Activated naive CD4-positive, alpha-beta T cell treated with anti-CD3 and anti-CD28 coated beads, Interleukin-2, amount 50 U/mL, for 24 hours (primary cell): ENCODE data around the gene RNF225.

Source experiments
- H3K27ac Mint-ChIP-seq: one replicate; pipeline ENCODE4 v1.8.0; 2021; ENCODE audit warnings: mild to moderate bottlenecking, mixed read lengths
- H3K27me3 Mint-ChIP-seq: one replicate; pipeline ENCODE4 v1.8.0; 2021; ENCODE audit warnings: mixed read lengths
- H3K36me3 Mint-ChIP-seq: one replicate; pipeline ENCODE4 v1.8.0; 2021; ENCODE audit warnings: mixed read lengths
- H3K4me1 Mint-ChIP-seq: one replicate; pipeline ENCODE4 v1.8.0; 2021; ENCODE audit warnings: mixed read lengths
- H3K4me3 Mint-ChIP-seq: one replicate; pipeline ENCODE4 v1.8.0; 2021; ENCODE audit warnings: mild to moderate bottlenecking, mixed read lengths
- H3K9me3 Mint-ChIP-seq: one replicate; pipeline ENCODE4 v1.8.0; 2021; ENCODE audit warnings: mixed read lengths

The RNF225 gene

DNA sequence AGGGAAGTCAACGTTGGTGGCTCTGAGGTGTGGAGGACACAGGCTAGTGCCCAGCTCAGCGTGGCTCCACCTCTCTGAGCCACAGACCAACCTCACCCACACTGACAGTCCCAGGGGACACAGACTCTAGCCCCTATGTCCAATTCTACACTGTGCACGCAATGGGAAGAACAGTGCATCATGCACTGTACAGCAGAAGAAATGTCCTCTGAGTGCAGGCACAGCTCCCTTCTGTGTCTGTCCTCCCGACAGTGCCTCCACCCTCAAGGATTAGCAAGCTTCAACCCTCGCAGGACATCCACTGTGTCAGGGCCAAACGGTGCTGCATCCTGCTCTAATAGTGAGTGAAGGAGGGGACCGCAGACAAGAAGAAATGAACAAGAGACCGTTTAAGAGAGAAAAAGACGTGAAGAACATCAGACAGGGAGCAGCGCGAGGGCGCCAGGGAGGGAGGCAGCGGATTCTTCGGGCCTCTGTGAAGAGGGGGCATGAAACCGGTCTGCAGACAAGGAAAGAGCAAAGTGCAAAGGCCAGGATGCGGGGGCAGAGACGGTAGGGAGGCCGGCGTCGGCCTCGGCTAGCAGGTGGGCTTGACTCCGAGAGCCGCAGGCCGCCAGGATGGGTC, 15.3 kb upstream of the RNF225 start:
- H3K9me3 Mint-ChIP-seq, result no peaks in the 10 kb centered on the region
- H3K36me3 Mint-ChIP-seq, result no peaks in the 10 kb centered on the region
- peak overlapping the region; percentile 95 for H3K4me3 Mint-ChIP-seq
- H3K27ac Mint-ChIP-seq, result peak overlapping the region; percentile 97
- peaks cover 20% of the 10 kb centered on the region for H3K4me1 Mint-ChIP-seq
- H3K27me3 Mint-ChIP-seq, result no peaks in the 10 kb centered on the region

DNA sequence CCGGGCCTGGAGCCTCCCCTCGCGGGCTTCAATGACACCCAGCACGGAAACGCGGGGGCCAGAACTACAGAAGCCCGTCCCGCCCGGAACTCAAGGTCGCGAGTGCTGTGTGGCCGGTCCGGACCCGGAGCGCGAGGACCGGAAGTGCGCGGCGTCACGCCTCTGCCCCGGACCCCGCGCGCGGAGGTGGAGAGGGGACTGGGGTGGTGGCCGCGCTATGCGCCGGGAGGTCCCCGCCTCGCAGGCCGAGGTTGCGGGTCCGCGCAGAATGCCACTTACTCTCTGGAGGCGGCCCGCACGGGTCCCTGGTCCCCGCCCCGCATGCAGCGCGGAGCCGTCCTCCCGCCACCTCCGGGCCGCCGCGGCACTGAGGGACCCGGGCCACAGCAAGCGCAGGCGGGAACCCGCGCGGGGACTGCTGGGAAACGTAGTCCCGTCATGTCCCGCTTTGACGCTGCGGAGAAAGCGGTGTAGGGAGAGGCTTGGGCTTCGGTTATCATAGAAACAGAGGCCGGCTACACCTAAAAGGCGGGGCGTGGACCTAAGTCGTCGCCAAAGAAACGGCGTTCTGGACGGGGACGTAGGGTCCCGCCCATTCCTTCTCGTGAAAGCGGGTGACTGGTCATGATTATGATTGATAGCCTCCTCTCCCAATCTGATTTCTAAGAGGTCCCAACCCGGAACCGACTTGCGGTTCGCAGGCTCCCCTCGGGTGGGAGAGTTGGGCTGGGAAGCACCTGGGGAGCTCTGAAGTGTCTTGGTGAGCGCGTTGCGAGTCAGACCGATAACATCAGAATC, 14.6 kb upstream of the RNF225 start, which contains the start of gene ZNF837:
Gene ZNF837, minus strand, starts transcription at position 369 of the 798 bp plus-strand sequence. CDS start 11,698 bp downstream, outside the sequence.
- no peaks in the 10 kb centered on the region for H3K9me3 Mint-ChIP-seq
- H3K27ac Mint-ChIP-seq, result peak within 1 kb of the TSS; percentile 97
- H3K36me3 Mint-ChIP-seq, result no peaks in the 10 kb centered on the region
- H3K4me1 Mint-ChIP-seq, result peaks cover 26% of the 10 kb centered on the region
- H3K27me3 Mint-ChIP-seq, result no peaks in the 10 kb centered on the region
- H3K4me3 Mint-ChIP-seq, result peak within 1 kb of the TSS; percentile 95

DNA sequence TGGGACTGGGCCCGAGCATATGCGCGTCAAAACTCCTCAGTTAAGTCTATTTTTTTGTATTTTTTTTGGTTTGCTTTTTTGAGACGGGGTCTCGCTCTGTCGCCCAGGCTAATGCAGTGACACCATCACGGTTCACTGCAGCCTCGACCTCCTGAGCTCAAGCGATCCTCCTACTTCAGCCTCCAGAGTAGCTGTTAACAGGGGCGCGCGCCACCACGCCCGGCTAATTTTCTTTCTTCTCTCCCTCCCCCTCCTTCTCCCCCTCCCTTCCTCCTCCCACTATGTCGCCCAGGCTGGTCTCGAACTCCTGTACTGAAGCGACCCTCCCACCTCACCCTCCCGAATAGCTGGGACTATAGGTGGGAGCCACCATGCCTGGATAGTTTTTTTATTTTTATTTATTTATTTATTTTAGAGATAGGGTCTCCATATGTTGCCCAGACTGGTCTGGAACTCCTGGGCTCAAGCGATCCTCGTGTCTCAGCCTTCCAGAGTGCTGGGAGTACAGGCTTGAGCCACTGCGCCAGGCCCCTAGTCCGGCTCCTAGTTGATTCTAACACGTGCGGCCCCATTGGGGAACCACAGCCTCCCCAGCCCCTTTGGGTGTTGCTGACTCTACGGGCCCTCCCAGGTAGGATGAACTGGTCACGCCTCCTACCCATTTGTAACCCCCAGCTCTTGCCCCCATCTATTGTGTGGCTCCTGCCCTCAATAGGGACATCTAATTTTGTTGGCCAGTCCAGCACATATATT, 13.8 kb upstream of the RNF225 start:
- H3K27ac Mint-ChIP-seq, result peak overlapping the region; percentile 93
- H3K4me1 Mint-ChIP-seq, result peaks cover 27% of the 10 kb centered on the region
- no peaks in the 10 kb centered on the region for H3K36me3 Mint-ChIP-seq
- no peaks in the 10 kb centered on the region for H3K9me3 Mint-ChIP-seq
- no peaks in the 10 kb centered on the region for H3K27me3 Mint-ChIP-seq
- peak overlapping the region; percentile 95 for H3K4me3 Mint-ChIP-seq

- peaks cover 31% of the 10 kb centered on the region for H3K4me1 Mint-ChIP-seq
- H3K9me3 Mint-ChIP-seq, result no peaks in the 10 kb centered on the region
- H3K4me3 Mint-ChIP-seq, result peak overlapping the region; percentile 36
- H3K27me3 Mint-ChIP-seq, result no peaks in the 10 kb centered on the region
- no peak overlapping the region for H3K27ac Mint-ChIP-seq
- peaks cover 6% of the 10 kb centered on the region for H3K36me3 Mint-ChIP-seq
Measured at GRCh38 chr19:58382997-58383603, 12.4 kb upstream of the RNF225 start.

GRCh38 chr19:58385313-58385890, 10.1 kb upstream of the RNF225 start:
- no peaks in the 10 kb centered on the region for H3K9me3 Mint-ChIP-seq
- no peaks in the 10 kb centered on the region for H3K27me3 Mint-ChIP-seq
- peaks cover 33% of the 10 kb centered on the region for H3K4me1 Mint-ChIP-seq
- peak overlapping the region; percentile 96 for H3K4me3 Mint-ChIP-seq
- H3K36me3 Mint-ChIP-seq, result peaks cover 13% of the 10 kb centered on the region
- peak overlapping the region; percentile 99 for H3K27ac Mint-ChIP-seq

GRCh38 chr19:58385891-58386575, 9.4 kb upstream of the RNF225 start:
- Mint-ChIP-seq H3K27me3 (no peaks in the 10 kb centered on the region), H3K9me3 (no peaks in the 10 kb centered on the region), H3K36me3 (peaks cover 16% of the 10 kb centered on the region), H3K4me3 (peak overlapping the region; percentile 96), H3K27ac (peak overlapping the region; percentile 99), H3K4me1 (peaks cover 38% of the 10 kb centered on the region)

DNA sequence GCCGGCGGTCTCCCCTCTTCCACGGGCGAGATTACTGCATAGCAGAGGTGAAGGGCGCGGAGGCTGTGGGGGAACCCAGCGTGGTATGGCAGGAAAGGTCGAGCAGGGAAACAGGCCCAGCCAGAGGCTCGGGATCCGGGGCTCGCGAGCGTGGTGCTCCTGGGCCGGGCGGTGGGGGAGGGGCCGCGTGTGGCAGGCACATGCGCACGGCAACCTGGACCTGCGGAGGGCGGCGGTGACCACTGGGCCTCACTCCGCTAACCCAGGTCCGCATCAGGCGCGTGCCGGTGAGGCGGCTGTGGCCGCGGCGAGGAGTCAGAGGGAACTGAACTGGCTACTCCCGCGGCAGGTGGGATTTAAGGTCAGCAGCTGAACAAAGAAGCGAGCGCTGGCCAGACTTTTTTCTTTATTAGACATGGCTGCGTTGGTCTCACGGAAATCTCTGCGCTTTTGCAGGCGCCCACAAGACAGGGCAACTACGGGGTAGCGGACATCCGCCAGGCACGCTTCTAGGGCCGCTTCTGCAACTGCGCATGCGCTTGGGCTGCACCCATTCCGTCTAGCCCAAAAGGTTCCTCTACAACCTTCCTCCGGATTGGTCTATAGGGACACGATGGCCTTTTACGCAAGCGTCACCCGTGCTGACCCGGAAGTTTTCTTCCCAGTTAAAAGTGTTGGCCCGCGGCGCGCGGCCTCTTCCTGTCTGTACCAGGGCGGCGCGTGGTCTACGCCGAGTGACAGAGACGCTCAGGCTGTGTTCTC, 8.7 kb upstream of the RNF225 start, which contains the start of gene RPS5:
Gene RPS5, plus strand, starts transcription at position 694 of the 762 bp plus-strand sequence. CDS start 869 bp downstream, outside the sequence.
- H3K27me3 Mint-ChIP-seq, result no peaks in the 10 kb centered on the region
- peaks cover 35% of the 10 kb centered on the region for H3K4me1 Mint-ChIP-seq
- peak within 1 kb of the TSS; percentile 99 for H3K27ac Mint-ChIP-seq
- peak within 1 kb of the TSS; percentile 96 for H3K4me3 Mint-ChIP-seq
- peaks cover 16% of the 10 kb centered on the region for H3K36me3 Mint-ChIP-seq
- no peaks in the 10 kb centered on the region for H3K9me3 Mint-ChIP-seq

DNA sequence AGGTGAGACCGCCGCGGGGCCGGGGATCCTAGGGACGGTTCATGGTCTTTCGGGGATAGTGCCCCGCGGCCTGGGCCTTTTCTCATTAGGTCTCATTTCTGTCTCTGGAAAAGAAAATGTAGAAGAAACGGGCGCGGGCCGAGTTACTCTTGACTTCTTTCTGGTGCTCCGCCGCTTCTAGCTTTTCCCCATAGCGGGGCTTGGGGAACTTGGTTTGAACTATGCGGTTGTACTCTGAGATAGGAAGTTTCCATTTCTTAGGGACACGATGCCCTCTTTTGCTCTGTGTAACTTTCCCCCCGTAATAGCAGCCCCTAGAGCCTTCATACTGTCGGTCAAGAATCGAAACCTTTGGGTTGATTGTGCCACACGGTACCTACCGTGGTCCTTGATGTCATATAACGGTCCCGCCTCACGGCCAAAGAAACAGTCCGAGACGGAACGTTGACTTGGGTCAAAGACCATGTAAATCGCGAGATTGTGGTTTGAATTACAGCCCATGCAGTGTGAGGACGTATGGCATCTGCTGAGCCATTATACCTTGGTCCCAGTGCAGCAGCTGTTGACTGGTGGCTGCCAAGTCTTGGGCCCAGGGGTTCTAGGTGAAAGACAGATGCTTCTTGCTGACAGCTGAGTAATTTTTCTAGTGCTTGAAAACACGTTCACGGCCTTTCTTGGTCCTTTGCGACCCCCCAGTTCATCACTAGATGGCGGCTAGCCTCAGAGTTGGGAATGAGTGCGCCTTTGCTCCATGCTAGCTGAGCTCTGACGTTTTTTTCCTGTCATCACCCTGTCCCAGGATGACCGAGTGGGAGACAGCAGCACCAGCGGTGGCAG, 7.9 kb upstream of the RNF225 start:
- Mint-ChIP-seq H3K27ac (peak overlapping the region; percentile 99), H3K36me3 (peaks cover 18% of the 10 kb centered on the region), H3K4me3 (peak overlapping the region; percentile 96), H3K9me3 (no peaks in the 10 kb centered on the region), H3K4me1 (peaks cover 31% of the 10 kb centered on the region), H3K27me3 (no peaks in the 10 kb centered on the region)

DNA sequence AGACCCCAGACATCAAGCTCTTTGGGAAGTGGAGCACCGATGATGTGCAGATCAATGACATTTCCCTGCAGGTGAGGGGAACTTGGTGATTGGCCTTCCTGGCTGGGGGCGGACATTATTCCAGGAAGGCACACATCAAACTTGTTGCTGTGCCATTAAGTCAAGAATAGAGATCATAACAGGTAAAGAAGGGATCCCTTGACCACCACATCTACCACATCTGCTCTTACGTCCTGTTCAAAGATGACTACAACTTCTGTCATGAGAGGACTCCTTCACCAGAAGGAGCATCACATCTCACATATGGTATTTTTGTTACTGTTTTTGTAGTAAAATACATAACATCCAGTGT, 7.3 kb upstream of the RNF225 start:
- Mint-ChIP-seq H3K27me3 (no peaks in the 10 kb centered on the region), H3K36me3 (peaks cover 20% of the 10 kb centered on the region), H3K4me1 (peaks cover 31% of the 10 kb centered on the region), H3K4me3 (peak overlapping the region; percentile 96), H3K9me3 (no peaks in the 10 kb centered on the region), H3K27ac (peak overlapping the region; percentile 68)

GRCh38 chr19:58392945-58393724, 2.3 kb upstream of the RNF225 start:
- Mint-ChIP-seq H3K4me3 (peak overlapping the region; percentile 36), H3K27ac (no peak overlapping the region), H3K36me3 (peaks cover 28% of the 10 kb centered on the region), H3K9me3 (no peaks in the 10 kb centered on the region), H3K4me1 (peaks cover 32% of the 10 kb centered on the region), H3K27me3 (peaks cover 1% of the 10 kb centered on the region)

- Mint-ChIP-seq H3K4me3 (no peak overlapping the region), H3K36me3 (peaks cover 28% of the 10 kb centered on the region), H3K4me1 (peaks cover 27% of the 10 kb centered on the region), H3K27ac (no peak overlapping the region), H3K9me3 (no peaks in the 10 kb centered on the region), H3K27me3 (peaks cover 1% of the 10 kb centered on the region)
Measured at GRCh38 chr19:58393725-58394033, 1.8 kb upstream of the RNF225 start.

DNA sequence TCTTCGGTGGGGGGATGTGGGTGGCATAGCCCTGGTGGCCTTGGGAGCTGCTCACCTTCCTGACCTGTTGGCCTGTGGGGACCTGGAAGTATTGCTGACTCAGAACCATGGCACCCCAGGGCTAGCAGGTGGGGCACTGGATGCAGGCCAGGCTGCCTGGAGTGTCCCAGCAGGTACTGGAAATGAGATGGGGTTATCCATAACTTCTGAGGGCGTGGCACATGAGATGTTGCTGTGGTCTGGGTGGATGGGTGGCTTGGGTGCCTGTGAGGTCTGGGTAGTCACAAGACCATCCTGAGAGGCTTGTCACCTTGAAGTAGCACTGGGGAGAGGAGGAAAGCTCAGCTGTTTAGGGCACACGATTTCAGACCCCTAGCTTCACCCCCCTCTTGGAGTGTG, 636 bp upstream of the RNF225 start:
- Mint-ChIP-seq H3K4me3 (no peak overlapping the region), H3K27ac (peak overlapping the region; percentile 41), H3K27me3 (peaks cover 1% of the 10 kb centered on the region), H3K4me1 (peaks cover 18% of the 10 kb centered on the region), H3K36me3 (peaks cover 22% of the 10 kb centered on the region), H3K9me3 (no peaks in the 10 kb centered on the region)
